HFF-Myc (cell line): ENCODE measurements around the gene DNAH17.
A peak's percentile ranks its signal among the peaks of the same experiment; 100 is the strongest.

Experiments used
- DNase-seq: peaks from one replicate; pipeline ENCODE4 v3.0.0-alpha.2; 2011; ENCODE audit warnings: low read depth; ENCODE audit errors: extremely low read depth
- H3K4me3 ChIP-seq: replicated peaks from 2 replicates; pipeline ENCODE4 v1.5.1; 2011; ENCODE audit warnings: low read depth, mild to moderate bottlenecking, control low read depth, low read length
- CTCF ChIP-seq: IDR thresholded peaks from 2 replicates; pipeline ENCODE4 v1.5.1; 2012; ENCODE audit warnings: mild to moderate bottlenecking, low read depth, low read length, control low read depth; ENCODE audit errors: missing control alignments

DNAH17 gene

GRCh38 chr17:78488867-78489634, 88.1 kb downstream of the DNAH17 start:
- no peak overlapping the region for H3K4me3 ChIP-seq
- no peak for DNase-seq
- TF ChIP-seq CTCF, result no peak

GRCh38 chr17:78488156-78488555, 89.0 kb downstream of the DNAH17 start:
- TF ChIP-seq CTCF, result no peak
- no peak for DNase-seq
- H3K4me3 ChIP-seq, result no peak overlapping the region

GRCh38 chr17:78486946-78487680, 90.1 kb downstream of the DNAH17 start:
- H3K4me3 ChIP-seq, result no peak overlapping the region
- TF ChIP-seq CTCF, result no peak
- DNase-seq, result no peak

GRCh38 chr17:78486228-78486802, 90.9 kb downstream of the DNAH17 start:
- TF ChIP-seq CTCF, result no peak
- no peak overlapping the region for H3K4me3 ChIP-seq
- DNase-seq, result no peak

- no peak for TF ChIP-seq CTCF
- no peak for DNase-seq
- H3K4me3 ChIP-seq, result peak overlapping the region; percentile 58
Measured at GRCh38 chr17:78485290-78486168, 91.7 kb downstream of the DNAH17 start.
